ENCODE results near the gene ABCE1.

DNA sequence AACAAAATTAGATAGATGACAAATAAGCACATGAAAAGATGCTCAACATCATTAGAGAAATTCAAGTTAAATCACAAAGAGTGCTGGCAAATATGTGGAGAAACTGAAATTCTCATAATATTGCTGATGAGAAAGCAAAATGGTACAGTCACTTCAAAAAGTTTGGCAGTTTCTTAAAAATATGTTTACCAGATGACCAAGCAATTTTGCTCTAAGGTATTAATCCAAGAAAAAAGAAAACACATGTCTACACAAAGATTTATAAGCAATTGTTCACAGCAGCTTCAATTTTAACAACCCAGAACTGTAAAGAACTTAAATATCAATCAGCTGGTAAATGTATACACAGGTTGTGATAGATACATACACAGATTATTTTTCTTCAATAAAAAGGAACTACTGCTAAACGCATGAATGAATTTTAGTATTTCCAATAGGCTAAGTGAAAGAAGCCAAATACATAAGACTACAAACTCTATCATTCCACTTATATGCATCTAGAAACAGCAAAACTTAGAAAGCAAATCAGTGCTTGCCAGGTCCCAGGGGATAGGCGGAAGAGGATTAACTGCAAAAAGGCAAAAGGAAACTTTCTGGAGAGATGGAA, 70.6 kb downstream of the ABCE1 start:
- TF ChIP-seq CTCF (conservative IDR thresholded peaks at IDR 0.05 in 1 of 2, IDR thresholded peaks at IDR 0.05 in 1 of 2; ENCODE audit: extremely low read depth in 1 of 2, insufficient read depth in 1 of 2, low read depth in 1 of 2, low read length in 2 of 2) (no peak), EZH2 (IDR thresholded peaks at IDR 0.05; ENCODE audit: borderline replicate concordance, low read length) (no peak)

Measured in mammary epithelial cell (primary cell).